NOMO-1 treated with DMSO at 0.1 percent for 48 hours (cell line): ENCODE measurements around the gene NR2E3.

ENCODE experiments used
- DNase-seq: peaks from one replicate; lab custom pipeline; 2025; ENCODE audit not compliant: unreplicated experiment; lab: John Stamatoyannopoulos, UW

The NR2E3 gene

DNA sequence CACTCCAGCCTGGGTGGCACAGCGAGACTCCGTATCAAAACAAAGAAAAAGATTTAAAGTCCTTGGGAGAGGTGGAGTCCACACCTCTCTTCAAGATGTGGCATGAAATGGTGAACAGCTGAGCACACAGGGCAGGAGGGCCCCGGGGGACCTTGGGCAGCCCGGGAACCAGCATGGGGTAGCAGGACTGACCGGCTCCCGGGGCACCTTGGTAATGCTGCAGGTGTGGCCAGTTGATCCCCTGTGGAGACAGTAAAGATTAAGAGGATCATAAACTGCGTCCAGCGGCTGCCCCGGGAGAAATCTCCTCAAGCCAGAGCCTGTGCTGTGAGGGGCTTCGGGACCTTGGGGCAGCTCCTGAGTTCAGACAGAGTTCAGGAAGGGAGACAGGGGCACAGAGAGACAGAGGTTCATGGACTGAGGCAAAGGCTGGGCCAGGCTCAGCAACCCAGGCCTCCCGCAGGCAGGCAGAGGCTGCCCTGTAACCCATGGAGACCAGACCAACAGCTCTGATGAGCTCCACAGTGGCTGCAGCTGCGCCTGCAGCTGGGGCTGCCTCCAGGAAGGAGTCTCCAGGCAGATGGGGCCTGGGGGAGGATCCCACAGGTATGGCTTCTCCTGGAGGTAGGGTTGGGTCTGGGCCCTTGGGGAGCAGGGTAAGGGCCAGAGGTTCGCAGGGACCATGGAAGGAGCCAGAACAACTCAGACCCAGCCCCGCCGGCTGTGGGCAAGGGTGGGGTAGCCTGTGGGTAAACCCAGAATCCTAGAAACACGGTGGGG lies at the start of gene NR2E3:
NR2E3 (plus strand) TSS at position 299 of the 780 bp plus-strand sequence; CDS start at position 489, 190 bp downstream.
- no peak for DNase-seq

DNA sequence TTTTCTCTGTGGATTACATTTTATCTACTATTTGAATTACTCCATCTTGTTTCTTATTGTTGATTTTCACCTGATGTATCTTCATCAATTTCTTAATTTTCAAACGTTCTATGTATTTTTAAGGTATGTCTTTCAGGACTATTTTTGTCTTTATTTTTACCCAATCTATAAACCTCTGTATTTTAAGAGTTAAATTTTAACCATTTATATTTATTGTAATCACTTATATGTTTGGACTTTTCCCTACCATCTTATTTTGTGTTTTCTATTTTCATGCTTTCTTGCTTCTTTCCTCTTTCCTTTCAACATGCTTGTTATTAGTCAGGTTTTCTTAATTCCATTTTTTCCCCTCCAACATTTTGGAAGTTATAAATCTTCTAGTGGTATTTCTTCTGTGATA lies 49.5 kb upstream of the NR2E3 start:
- no peak for DNase-seq

DNA sequence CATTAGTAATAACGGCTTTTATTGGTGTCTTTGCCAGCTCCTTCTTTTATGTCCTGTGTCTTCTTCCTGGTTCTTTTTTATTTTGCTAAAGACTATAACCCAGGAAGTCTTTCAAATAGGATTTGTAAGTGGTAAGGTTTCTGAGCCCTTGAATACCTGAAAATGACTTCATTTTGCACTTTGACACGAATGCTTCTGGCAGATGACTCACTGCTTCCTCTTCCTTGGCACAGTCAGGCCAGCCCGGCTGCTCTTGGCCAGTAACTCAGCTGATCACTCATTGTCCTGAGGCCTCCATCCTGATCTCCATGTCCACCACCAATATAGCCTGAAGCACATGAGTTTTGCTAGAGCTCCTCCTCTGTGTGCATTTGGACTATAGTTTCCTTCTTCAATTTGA lies 48.7 kb upstream of the NR2E3 start:
- peak; percentile 9 for DNase-seq

DNA sequence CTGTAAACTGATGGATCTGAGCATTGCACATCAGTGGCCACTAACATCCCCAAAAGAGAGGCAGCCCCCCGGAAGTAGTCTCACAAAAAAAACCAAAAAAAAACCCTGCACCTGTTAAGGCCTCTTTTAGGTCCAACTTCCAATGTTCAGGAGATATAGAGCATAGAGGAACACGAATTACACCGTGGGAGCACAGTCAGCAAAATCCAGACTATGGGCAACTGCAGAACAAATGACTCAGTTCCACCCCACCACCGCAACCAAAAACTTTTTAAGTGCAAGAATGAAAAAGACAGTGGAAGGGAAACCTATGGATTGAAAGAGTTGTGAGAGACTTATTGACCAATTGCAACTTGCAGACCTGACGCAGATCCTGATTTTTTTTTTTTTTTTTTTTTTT lies 42.2 kb upstream of the NR2E3 start:
- DNase-seq = no peak

- DNase-seq = no peak
Measured at GRCh38 chr15:71773206-71773859, 37.0 kb upstream of the NR2E3 start.

DNA sequence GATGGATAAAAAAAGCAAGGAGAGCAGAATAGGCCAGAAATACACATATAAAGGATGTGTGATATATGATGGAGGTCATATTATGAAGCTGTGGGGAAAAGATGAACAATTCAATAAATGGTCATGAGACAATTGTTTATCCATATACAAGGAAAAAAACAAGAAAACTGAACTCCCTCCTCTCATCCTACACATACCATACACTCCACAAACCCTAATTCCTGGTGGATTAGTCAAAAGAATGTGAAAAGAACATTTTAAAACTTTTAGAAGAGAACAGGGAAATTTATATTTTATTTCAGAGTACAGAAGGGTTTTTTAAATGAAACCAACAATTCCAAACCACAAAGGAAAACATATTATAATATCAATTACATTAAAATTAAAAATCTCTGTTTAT lies 34.5 kb upstream of the NR2E3 start:
- no peak for DNase-seq

DNA sequence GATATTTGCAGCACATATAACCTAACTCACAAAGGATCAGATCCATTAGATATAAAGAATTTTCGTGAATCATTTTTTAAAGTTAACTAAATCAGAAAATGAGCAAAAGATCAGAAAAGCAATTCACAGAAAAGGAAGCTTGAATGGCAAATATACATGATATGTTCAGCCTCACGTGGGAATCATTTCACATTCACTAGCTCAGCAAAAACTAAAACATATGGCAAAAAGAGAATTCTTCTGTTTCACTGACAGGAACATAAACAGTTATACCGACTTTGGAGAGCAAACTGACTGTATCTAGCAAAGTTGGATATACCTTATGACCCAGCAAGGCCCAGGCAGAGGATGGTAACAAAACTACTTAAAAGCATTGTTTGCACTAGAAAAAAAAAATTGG lies 34.0 kb upstream of the NR2E3 start:
- DNase-seq = no peak

GRCh38 chr15:71777216-71777943 lies 33.0 kb upstream of the NR2E3 start:
- DNase-seq = no peak

- DNase-seq = no peak
Measured at GRCh38 chr15:71779073-71779797, 31.1 kb upstream of the NR2E3 start.

DNA sequence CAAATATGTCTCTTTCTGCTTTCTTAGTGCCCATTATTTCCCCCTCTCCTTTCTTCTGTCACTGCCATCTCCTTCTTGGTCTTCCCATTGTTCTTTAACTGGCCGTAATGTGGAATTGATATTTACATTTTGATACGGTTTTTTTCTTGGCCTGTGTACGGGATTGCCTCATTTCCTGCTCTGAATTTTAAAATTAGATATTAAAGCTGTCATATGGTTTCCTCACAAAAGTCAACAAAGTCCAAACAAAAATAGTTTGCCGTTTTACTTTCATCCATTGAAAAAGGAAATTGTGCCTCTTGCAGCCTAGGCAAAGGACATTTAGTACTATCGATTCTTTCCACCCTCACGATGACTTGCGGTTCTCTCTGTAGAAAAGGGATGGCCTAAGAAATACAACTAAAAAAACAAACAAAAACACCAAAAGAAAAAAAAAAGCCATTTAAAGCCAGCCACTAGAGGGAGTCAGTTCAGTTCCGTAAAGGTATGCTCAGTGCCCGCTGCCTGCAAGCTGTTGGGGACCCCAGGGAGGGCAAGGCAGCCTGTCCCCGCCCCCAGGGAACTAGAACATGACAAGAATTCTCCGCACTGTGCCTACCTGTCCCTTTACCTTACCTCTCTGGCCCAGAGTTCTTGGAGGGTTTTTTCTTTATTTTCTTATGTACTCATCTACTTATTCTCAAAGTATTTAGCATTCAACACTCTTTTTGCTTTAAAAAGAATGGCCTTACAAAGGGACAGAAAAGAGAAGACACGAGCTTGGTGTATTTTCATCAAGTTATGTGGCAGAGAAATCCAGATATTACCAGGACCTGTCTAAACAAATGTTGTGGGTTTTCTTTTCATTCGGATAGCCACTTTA lies 30.0 kb upstream of the NR2E3 start:
- peak; percentile 48 for DNase-seq

DNA sequence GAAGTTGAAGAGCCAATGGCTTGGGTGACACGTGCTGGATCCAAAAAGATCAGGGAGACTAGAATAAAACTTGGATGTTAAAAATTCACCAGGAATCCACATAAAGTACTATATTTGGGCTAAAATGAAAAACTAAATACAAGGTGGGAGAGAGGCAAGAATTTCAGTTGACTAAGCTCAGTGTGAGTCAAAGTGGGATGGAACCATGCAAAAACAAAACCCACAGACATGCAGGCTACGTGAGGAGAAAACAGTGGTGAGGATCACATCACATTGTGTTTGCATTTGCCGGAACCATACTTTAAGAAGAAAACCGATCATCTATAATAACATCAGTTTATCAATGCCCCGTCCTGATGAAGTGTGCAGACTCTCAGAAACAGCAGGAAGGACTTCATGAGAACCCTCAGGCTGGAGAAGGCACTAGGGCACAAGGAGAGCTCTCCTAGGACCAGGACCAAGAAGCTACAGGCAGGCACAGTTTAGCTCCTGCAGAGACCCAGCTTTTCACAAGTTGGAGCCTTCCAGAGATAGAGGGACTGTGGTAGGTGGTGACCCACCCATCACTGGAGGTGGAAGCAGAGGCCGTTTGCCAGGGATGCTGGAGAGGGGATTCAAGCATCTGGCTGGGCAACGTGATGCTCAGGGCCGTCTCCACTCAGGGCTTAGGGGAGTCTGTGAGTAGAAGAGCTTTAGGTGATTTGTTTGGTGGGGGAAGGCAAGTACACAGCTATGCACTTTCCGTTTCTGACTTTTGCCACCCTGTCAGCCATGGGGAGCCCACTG lies 29.0 kb upstream of the NR2E3 start:
- DNase-seq = no peak

DNA sequence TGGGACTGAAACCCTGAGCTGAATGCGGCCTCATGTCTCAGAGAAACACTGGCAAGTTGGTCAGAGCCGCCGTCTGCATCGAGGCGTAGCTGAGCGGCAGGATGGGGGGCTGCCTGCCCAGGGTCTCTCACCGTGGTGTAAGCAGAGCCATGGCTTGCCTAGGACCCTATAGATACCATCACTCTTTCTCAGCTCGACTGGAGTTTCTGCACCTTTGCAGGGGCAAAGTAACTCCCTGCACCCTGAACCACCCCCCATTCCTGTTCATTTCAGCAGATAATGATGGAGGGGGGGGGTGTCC lies 28.4 kb upstream of the NR2E3 start:
- DNase-seq = no peak

- DNase-seq = no peak
Measured at GRCh38 chr15:71782422-71783165, 27.8 kb upstream of the NR2E3 start.

DNA sequence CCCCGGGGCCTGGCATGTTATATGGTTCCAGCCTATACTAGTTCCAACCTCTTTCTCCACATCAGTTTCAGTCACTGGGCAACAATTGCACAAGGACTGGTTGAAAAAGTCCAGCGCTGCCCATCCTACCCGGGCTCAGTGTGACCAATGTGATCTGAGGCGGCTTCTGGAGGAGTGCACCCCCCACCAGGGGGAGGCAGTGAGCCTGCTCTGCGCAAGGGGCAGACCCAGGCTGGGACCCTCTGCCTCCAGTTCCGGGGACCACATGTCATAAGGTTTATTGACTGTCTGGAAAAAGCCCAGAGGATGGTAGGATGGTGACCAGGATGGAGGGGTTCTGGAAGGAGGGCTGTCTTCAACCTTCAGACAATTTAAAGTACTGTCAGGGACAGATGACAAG lies 25.6 kb upstream of the NR2E3 start:
- no peak for DNase-seq

GRCh38 chr15:71785996-71786395 lies 24.4 kb upstream of the NR2E3 start:
- no peak for DNase-seq

DNA sequence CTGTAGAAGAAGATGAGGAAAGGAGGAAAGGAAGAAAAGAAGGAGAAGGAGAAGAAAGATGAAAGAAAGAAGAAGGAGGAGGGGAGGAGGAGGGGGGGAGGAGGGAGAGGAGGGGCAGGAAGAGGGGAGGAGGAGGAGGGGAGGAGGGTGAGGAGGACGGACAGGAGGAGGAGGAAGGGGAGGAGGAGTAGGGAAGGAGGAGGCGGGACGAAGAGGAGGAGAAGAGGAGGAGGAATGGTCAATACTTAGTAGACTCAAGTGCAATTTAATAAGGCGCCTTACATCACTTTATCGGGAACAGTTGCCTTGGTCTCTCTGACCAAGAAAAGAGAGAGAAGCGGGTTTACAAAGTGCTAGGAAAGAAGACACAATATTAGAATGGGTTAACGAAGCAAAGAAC lies 23.7 kb upstream of the NR2E3 start:
- DNase-seq = no peak

GRCh38 chr15:71788646-71789579 lies 21.4 kb upstream of the NR2E3 start:
- DNase-seq = no peak

DNA sequence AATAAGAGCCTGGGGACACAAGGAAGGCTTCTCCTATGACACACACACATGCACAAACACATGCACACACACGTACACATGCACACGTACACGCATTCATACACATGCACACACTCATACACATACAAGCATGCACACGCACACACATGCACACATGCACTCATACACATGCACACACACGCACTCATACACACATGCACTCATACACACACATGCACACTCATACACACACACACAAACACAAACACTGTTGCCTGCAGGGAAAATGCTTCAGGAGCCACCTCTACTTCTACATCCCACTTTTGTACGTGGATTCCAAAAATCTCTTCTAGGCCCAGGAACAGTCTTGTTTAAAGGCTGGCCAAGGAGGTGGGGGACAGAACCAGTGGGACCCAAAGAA lies 20.7 kb upstream of the NR2E3 start:
- no peak for DNase-seq
